Measurements from ENCODE around the gene DBP. TPM values are rescaled to one million over a fixed set of nuclear protein-coding genes. Genes with fewer than 3 reads are reported as not detected.
A peak's percentile ranks its signal among the peaks of the same experiment; 100 is the strongest.
"Not testable (repeated sequence)": the region's sequence is repeated elsewhere in the genome, so short reads cannot be mapped to it uniquely, and the experiment has no call there.

The DBP gene, protein sequence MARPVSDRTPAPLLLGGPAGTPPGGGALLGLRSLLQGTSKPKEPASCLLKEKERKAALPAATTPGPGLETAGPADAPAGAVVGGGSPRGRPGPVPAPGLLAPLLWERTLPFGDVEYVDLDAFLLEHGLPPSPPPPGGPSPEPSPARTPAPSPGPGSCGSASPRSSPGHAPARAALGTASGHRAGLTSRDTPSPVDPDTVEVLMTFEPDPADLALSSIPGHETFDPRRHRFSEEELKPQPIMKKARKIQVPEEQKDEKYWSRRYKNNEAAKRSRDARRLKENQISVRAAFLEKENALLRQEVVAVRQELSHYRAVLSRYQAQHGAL
- total RNA-seq: 10 to 100 TPM in 4 of 8 experiments, 1 to 10 TPM in 4; 3.3 to 19.6 (median 10.4) TPM

- Histone ChIP-seq H3K27ac (peak within 1 kb of the TSS; percentile 93 to 95), H3K4me1 (replicated peaks in 1 of 2) (peaks cover 27 to 28% of the 10 kb centered on the region in 2 donors), H3K4me3 (peak within 1 kb of the TSS; percentile 45 to 68 (median 59))
- in situ Hi-C loops (cut with MboI; ENCODE audit: low pct_unique_long_range_greater_than_20kb in 2 of 9, low sequenced_read_pairs in 9 of 9, unreplicated experiment in 9 of 9): loop anchor here in 1 of 9 experiments (25.0 kb wide), 1 partner anchor 325 kb away; the partner anchor contains the start of genes BAX and FTL
- peak; percentile 3 to 12 (median 5) for ATAC-seq (replicated peaks in 6 of 8)
- WGBS, 10 experiments: 0% methylated on average over 1 to 9 of the region's 40 CpGs; no CpG with 5 or more reads in 6 of the 10 experiments
Measured at GRCh38 chr19:48636859-48637448, at the start of gene DBP. Gene DBP, minus strand, starts transcription at chr19:48637379. Its CDS starts 385 bp downstream, at chr19:48636994.

DNA sequence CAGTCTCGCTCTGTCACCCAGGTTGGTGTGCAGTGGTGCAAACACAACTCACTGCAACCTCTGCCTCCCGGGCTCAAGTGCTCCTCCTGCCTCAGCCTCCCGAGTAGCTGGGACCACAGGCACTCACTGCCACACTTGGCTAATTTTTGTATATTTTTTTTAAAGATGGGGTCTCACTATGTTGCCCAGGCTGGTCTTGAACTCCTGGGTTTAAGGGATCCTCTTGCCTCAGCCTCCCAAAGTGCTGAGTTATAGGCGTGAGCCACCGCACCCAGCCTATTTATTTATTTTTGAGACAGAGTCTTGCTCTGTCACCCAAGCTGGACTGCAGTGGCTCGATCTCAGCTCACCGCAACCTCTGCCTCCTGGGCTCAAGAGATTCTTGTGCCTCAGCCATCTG lies 49.5 kb upstream of the DBP start:
- H3K4me1 ChIP-seq (replicated peaks in 1 of 2); in situ Hi-C loops (cut with MboI; ENCODE audit: low pct_unique_long_range_greater_than_20kb in 2 of 9, low sequenced_read_pairs in 9 of 9, unreplicated experiment in 9 of 9); H3K27ac ChIP-seq; ATAC-seq (replicated peaks in 6 of 8); H3K4me3 ChIP-seq: not testable (repeated sequence)
- 44 to 90% (median 80%) methylated on average over 1 to 7 of the region's 7 CpGs; no CpG with 5 or more reads in 4 of the 10 experiments for WGBS, 10 experiments

- Histone ChIP-seq H3K4me1 (replicated peaks in 1 of 2) (peaks cover 0 to 5% of the 10 kb centered on the region in 2 donors), H3K27ac (no peak overlapping the region), H3K4me3 (no peak overlapping the region)
- in situ Hi-C loops (cut with MboI; ENCODE audit: low pct_unique_long_range_greater_than_20kb in 2 of 9, low sequenced_read_pairs in 9 of 9, unreplicated experiment in 9 of 9): no loop called here
- 45 to 100% (median 81%) methylated on average over 2 to 3 of the region's 3 CpGs; no CpG with 5 or more reads in 1 of the 10 experiments for WGBS, 10 experiments
- ATAC-seq (replicated peaks in 6 of 8): peak in 2 of 8 experiments; percentile 30 to 65
Measured at GRCh38 chr19:48686088-48686487, 48.9 kb upstream of the DBP start.

- WGBS, 10 experiments: 69 to 100% (median 90%) methylated on average over 2 to 9 of the region's 9 CpGs; no CpG with 5 or more reads in 2 of the 10 experiments
- H3K4me1 ChIP-seq (replicated peaks in 1 of 2): peaks cover 0 to 5% of the 10 kb centered on the region in 2 donors
- in situ Hi-C loops (cut with MboI; ENCODE audit: low pct_unique_long_range_greater_than_20kb in 2 of 9, low sequenced_read_pairs in 9 of 9, unreplicated experiment in 9 of 9): no loop called here
- H3K27ac ChIP-seq: no peak overlapping the region
- peak in 1 of 8 experiments; percentile 4 for ATAC-seq (replicated peaks in 6 of 8)
- no peak overlapping the region for H3K4me3 ChIP-seq
Measured at GRCh38 chr19:48685583-48685982, 48.4 kb upstream of the DBP start.

DNA sequence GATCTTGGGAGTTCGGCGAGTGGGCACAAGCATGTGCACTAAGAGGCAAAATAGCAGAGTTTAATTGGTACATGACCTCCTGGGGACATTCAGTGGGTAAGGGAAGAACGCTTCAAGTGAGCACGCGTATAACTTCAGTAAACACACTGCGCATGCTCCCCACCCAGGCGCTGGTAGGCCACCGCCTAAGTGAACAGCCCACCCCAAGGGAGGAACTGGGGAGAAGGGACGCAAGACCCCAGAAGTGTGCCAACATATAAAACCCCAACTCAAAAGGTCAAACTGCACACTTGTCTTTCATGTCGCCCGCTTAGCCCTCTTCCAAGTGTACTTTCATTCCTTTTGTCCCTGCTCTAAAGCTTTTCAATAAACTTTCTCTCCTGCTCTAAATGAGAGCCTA lies 46.2 kb upstream of the DBP start:
- Histone ChIP-seq H3K4me3 (no peak overlapping the region), H3K27ac (no peak overlapping the region), H3K4me1 (replicated peaks in 1 of 2) (peaks cover 0 to 5% of the 10 kb centered on the region in 2 donors)
- 20 to 94% (median 86%) methylated on average over 1 to 11 of the region's 11 CpGs; no CpG with 5 or more reads in 2 of the 10 experiments for WGBS, 10 experiments
- in situ Hi-C loops (cut with MboI; ENCODE audit: low pct_unique_long_range_greater_than_20kb in 2 of 9, low sequenced_read_pairs in 9 of 9, unreplicated experiment in 9 of 9): no loop called here
- ATAC-seq (replicated peaks in 6 of 8): peak in 3 of 8 experiments; percentile 25 to 59 (median 29)

- H3K4me1 ChIP-seq (replicated peaks in 1 of 2): peaks cover 0 to 5% of the 10 kb centered on the region in 2 donors
- whole genome bisulfite sequencing, 10 experiments: 7 to 82% (median 59%) methylated on average over 3 to 6 of the region's 7 CpGs; no CpG with 5 or more reads in 7 of the 10 experiments
- no peak overlapping the region for H3K4me3 ChIP-seq
- no peak overlapping the region for H3K27ac ChIP-seq
- peak in 3 of 8 experiments; percentile 49 to 75 (median 65) for ATAC-seq (replicated peaks in 6 of 8)
- in situ Hi-C loops (cut with MboI; ENCODE audit: low pct_unique_long_range_greater_than_20kb in 2 of 9, low sequenced_read_pairs in 9 of 9, unreplicated experiment in 9 of 9): no loop called here
Measured at GRCh38 chr19:48681127-48681470, 43.9 kb upstream of the DBP start.

GRCh38 chr19:48680436-48681126 lies 43.4 kb upstream of the DBP start:
- peaks cover 2 to 8% of the 10 kb centered on the region in 2 donors for H3K4me1 ChIP-seq (replicated peaks in 1 of 2)
- in situ Hi-C loops (cut with MboI; ENCODE audit: low pct_unique_long_range_greater_than_20kb in 2 of 9, low sequenced_read_pairs in 9 of 9, unreplicated experiment in 9 of 9): no loop called here
- H3K4me3 ChIP-seq: no peak overlapping the region
- peak in 1 of 8 experiments; percentile 9 for ATAC-seq (replicated peaks in 6 of 8)
- 62 to 98% (median 80%) methylated on average over 1 to 9 of the region's 45 CpGs; no CpG with 5 or more reads in 7 of the 10 experiments for WGBS, 10 experiments
- H3K27ac ChIP-seq: no peak overlapping the region

DNA sequence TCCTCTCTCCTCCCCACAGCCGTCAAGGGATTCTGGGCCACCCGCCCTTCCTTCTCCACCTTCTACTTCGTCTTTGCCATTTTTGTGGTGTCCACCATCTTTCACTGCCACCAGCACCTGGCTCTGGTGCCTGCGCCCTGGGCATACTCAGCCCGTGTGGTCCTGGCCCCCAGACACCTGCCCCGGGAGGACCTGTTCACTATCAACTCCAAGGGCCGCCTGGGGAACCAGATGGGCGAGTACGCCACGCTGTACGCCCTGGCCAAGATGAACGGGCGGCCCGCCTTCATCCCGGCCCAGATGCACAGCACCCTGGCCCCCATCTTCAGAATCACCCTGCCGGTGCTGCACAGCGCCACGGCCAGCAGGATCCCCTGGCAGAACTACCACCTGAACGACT lies 42.8 kb upstream of the DBP start:
- peaks cover 6 to 13% of the 10 kb centered on the region in 2 donors for H3K4me1 ChIP-seq (replicated peaks in 1 of 2)
- H3K4me3 ChIP-seq; ATAC-seq (replicated peaks in 6 of 8); H3K27ac ChIP-seq; in situ Hi-C loops (cut with MboI; ENCODE audit: low pct_unique_long_range_greater_than_20kb in 2 of 9, low sequenced_read_pairs in 9 of 9, unreplicated experiment in 9 of 9): not testable (repeated sequence)
- 58 to 100% (median 90%) methylated on average over 1 to 4 of the region's 19 CpGs; no CpG with 5 or more reads in 6 of the 10 experiments for WGBS, 10 experiments

- WGBS, 10 experiments: 68 to 86% (median 80%) methylated on average over 1 to 4 of the region's 4 CpGs; no CpG with 5 or more reads in 7 of the 10 experiments
- Histone ChIP-seq H3K27ac (no peak overlapping the region), H3K4me1 (replicated peaks in 1 of 2) (peaks cover 16 to 25% of the 10 kb centered on the region in 2 donors), H3K4me3 (no peak overlapping the region)
- in situ Hi-C loops (cut with MboI; ENCODE audit: low pct_unique_long_range_greater_than_20kb in 2 of 9, low sequenced_read_pairs in 9 of 9, unreplicated experiment in 9 of 9): no loop called here
- peak in 2 of 8 experiments; percentile 54 to 59 for ATAC-seq (replicated peaks in 6 of 8)
Measured at GRCh38 chr19:48678201-48678600, 41.0 kb upstream of the DBP start.

DNA sequence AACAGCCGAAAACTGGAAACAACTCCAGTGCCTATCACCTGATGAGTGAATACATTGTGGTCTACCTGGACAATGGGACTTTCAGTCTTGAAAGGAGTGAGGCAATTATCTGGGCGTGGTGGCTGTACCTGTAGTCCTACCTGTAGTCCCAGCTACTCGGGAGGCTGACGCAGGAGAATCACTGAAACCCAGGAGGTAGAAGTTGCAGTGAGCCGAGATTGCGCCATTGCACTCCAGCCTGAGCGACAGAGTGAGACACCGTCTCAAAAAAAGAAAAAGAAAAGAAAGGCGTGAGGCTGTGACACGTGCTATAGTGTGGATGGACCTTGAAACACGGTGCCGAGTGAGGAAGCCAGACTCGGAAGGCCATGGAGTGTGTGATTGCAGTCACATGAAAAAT lies 39.7 kb upstream of the DBP start:
- Histone ChIP-seq H3K4me1 (replicated peaks in 1 of 2) (peaks cover 21 to 27% of the 10 kb centered on the region in 2 donors), H3K27ac (no peak overlapping the region), H3K4me3 (no peak overlapping the region)
- ATAC-seq (replicated peaks in 6 of 8): no peak
- in situ Hi-C loops (cut with MboI; ENCODE audit: low pct_unique_long_range_greater_than_20kb in 2 of 9, low sequenced_read_pairs in 9 of 9, unreplicated experiment in 9 of 9): no loop called here
- WGBS, 10 experiments: 48 to 95% (median 84%) methylated on average over 1 to 12 of the region's 13 CpGs; no CpG with 5 or more reads in 3 of the 10 experiments

DNA sequence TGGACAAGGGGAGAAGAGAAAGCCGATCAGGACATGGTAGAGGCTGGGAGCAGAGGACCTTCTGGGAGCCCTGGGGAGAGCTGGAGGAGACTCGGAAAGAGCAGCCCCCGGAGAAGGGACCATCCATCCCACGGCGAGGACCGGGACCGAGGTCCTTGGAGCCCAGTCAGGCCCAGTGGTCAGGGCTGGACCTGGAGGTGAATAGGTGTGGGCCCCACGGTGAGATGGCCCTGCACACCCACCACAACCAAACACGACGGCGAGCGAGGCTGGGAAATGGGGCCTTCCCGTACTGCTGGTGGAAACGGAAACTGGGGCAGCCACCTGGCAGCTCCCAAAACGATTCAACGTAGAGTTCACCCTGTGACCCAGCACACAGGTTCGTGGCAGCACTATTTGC lies 39.3 kb upstream of the DBP start:
- H3K4me3 ChIP-seq: no peak overlapping the region
- no peak for ATAC-seq (replicated peaks in 6 of 8)
- in situ Hi-C loops (cut with MboI; ENCODE audit: low pct_unique_long_range_greater_than_20kb in 2 of 9, low sequenced_read_pairs in 9 of 9, unreplicated experiment in 9 of 9): no loop called here
- H3K4me1 ChIP-seq (replicated peaks in 1 of 2): peaks cover 21 to 28% of the 10 kb centered on the region in 2 donors
- H3K27ac ChIP-seq: no peak overlapping the region
- 68 to 83% methylated on average over 6 to 10 of the region's 17 CpGs; no CpG with 5 or more reads in 8 of the 10 experiments for WGBS, 10 experiments

DNA sequence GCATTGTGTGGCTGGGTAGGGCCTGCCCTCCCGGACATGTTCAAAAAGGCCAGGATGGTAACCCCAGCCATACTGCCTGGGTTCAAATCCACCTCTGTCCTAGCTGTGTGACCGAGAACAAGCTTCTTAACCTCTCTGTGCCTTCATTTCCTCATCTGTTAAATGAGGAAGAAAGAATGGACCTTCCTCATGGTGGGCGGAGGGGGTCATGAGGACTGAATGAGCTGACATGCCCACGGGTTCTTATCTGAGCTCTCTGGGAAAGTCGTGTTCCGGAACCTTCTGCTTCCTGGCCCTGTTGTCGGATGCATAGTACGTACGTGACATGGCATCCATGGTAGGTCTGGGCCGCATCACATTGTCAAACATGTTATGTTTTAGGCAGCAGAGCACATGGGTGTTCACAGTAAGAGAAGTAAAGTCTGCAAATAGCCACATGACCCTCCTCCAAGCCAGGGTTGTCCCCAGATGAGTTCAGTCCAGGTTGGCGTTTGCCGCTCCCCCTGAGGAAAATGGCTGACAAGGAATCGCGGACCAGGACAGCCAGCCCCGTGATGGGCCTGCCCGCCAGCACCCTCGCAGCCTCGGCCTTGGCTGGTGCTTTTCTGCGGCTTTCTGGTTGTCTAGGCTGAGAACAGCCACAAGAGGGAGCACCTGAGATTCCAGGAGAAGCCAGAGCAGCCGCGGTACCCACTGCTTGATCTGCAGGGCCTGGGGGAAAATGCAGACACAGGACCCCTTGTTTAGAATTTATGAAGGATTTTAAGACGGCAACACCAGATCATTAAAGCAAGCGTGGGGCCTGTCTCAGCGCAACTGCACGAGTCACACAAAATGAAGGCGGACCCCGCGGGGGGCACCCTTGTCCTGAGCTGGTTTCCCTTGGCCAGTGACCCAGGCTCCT lies 38.0 kb upstream of the DBP start:
- Histone ChIP-seq H3K4me3 (no peak overlapping the region), H3K4me1 (replicated peaks in 1 of 2) (peaks cover 29 to 36% of the 10 kb centered on the region in 2 donors), H3K27ac (no peak overlapping the region)
- WGBS, 10 experiments: 0 to 100% (median 40%) methylated on average over 1 to 13 of the region's 28 CpGs; no CpG with 5 or more reads in 1 of the 10 experiments
- in situ Hi-C loops (cut with MboI; ENCODE audit: low pct_unique_long_range_greater_than_20kb in 2 of 9, low sequenced_read_pairs in 9 of 9, unreplicated experiment in 9 of 9): no loop called here
- peak; percentile 86 to 97 (median 89) for ATAC-seq (replicated peaks in 6 of 8)
